GM23248 (cell line): ENCODE measurements around the gene TARS3.

Experiments
- EZH2 ChIP-seq: fragments of 200-600 bp; sonication (generic); IDR thresholded peaks from 2 replicates; pipeline ENCODE4 v1.6.1; 2018; ENCODE audit warnings: antibody characterized with exemption, mild to moderate bottlenecking; ENCODE audit not compliant: insufficient read depth, poor library complexity, severe bottlenecking
- EZH2phosphoT487 ChIP-seq: fragments of 200-600 bp; sonication (generic); IDR thresholded peaks from 2 replicates; pipeline ENCODE4 v1.6.1; 2018; ENCODE audit warnings: antibody characterized with exemption, moderate library complexity, mild to moderate bottlenecking, low read depth; ENCODE audit not compliant: insufficient read depth

DNA sequence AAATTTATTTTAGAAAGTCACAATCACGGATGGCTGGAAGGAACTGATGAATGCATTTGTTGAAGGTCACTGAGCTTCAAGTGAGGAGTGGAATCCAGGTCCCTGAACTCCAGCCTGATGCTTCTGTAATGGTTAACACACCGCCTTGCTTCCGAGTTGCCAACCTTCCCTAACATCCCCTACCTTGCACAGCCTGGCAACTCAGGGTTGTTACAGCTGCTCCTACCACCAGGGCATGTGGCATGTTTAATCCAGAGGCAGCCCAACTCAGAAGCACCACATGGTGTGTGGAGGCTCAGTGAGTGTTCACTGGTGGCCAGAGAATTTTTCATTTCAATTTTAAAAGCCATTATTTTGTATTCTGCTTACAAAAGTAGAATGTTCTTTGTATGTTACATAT, 77.0 kb downstream of the TARS3 start:
- TF ChIP-seq EZH2 = no peak
- no peak for TF ChIP-seq EZH2phosphoT487
